Bronchial epithelial cell (primary cell): ENCODE measurements around the gene SF3A1. TPM values are rescaled to one million over a fixed set of nuclear protein-coding genes. Genes with fewer than 3 reads are reported as not detected.

ENCODE experiments used
- DNase-seq: peaks from one replicate; pipeline ENCODE4 v3.0.0-alpha.2; 2010; ENCODE audit warnings: low read depth
- FAIRE-seq: peaks from 2 replicates; lab custom pipeline; 2011; peaks lifted over from hg19 to GRCh38; lab: Jason Lieb, UNC
- H3K27me3 ChIP-seq: 2 replicates; pipeline ENCODE4 v1.5.1; 2011; ENCODE audit warnings: low read length; ENCODE audit not compliant: control insufficient read depth, insufficient read depth
- H3K36me3 ChIP-seq: 2 replicates; pipeline ENCODE4 v1.5.1; 2011; ENCODE audit warnings: low read length; ENCODE audit not compliant: control insufficient read depth, insufficient read depth
- H3K4me3 ChIP-seq: 2 replicates; pipeline ENCODE4 v1.5.1; 2011; ENCODE audit warnings: mild to moderate bottlenecking, low read depth, low read length, control low read depth
- total RNA-seq: library from RNA; depleted of rRNA; stranded (reverse); fragments of >200 nt; gene quantifications from 2 replicates; pipeline ENCODE4 v1.2.1, GENCODE V29; 2014
- TF ChIP-seq, protein P1 (sequence below): IDR thresholded peaks from 2 replicates; pipeline ENCODE4 v1.5.1; 2011; ENCODE audit warnings: mild to moderate bottlenecking, moderate library complexity, low read length, control low read depth, inconsistent platforms; ENCODE audit not compliant: insufficient read depth, severe bottlenecking

SF3A1 gene
- total RNA-seq, 1 donor from 2014 or later = 17.9 TPM

DNA sequence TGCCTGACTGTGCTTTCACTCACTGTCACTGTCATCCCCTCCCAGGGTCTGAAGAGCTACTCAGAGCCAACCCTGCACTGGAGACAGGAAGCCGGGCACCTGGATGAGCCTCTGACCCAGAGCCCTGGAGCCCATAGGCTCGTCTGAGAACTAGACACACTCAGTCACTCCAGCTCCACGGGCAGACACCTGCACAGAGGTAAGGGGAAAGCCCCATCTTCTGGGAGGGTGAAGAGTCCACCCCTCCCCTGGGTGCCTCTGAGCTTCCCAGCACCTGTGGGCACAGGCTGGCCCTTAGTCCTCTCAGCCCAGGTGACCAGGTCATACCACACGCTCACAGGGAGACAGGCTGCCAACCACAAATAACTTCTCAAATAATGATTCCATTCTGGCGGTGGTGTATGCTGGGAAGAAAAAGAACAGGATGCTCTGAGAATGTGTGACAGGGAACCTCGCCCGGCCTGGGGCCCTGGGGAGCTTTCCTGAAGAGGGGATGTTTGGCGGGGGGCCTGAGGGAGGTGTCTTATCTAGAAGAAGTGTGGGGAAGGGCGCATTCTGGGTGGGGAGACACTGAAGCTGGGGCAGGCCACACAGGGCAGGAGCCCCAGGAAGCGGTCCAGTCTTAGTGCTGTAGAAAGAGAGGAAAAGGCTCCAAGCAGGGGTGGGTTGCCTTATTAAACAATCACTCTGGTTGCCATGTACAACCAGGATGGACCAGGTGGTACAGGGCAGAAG, 5.4 kb upstream of the SF3A1 start:
- Histone ChIP-seq H3K36me3 (no peaks in the 10 kb centered on the region), H3K27me3 (no peaks in the 10 kb centered on the region), H3K4me3 (no peak overlapping the region)
- DNase-seq = no peak
- FAIRE-seq = no peak
- TF ChIP-seq, protein P1, sequence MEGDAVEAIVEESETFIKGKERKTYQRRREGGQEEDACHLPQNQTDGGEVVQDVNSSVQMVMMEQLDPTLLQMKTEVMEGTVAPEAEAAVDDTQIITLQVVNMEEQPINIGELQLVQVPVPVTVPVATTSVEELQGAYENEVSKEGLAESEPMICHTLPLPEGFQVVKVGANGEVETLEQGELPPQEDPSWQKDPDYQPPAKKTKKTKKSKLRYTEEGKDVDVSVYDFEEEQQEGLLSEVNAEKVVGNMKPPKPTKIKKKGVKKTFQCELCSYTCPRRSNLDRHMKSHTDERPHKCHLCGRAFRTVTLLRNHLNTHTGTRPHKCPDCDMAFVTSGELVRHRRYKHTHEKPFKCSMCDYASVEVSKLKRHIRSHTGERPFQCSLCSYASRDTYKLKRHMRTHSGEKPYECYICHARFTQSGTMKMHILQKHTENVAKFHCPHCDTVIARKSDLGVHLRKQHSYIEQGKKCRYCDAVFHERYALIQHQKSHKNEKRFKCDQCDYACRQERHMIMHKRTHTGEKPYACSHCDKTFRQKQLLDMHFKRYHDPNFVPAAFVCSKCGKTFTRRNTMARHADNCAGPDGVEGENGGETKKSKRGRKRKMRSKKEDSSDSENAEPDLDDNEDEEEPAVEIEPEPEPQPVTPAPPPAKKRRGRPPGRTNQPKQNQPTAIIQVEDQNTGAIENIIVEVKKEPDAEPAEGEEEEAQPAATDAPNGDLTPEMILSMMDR = no peak

DNA sequence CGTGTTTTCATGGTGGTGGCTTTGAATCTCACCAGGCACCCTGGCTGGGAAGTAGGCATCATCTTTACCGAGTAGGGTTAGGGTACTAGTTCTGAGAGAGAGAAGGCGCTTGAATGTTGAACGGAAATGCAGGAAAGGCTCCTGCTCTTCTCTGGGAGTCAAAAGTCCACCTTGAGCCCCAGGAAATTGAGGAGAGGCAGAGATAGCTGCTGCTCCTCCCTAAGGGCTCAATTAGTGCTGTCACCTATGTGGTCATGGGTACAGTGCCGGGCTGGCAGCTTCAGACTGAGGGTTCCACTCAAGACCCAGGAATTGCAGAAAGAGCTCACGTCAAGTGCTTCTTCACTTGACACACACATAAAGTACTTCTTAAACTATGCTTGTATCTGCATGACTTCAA, 1.8 kb upstream of the SF3A1 start:
- DNase-seq = no peak
- FAIRE-seq = no peak
- no peaks in the 10 kb centered on the region for H3K27me3 ChIP-seq

DNA sequence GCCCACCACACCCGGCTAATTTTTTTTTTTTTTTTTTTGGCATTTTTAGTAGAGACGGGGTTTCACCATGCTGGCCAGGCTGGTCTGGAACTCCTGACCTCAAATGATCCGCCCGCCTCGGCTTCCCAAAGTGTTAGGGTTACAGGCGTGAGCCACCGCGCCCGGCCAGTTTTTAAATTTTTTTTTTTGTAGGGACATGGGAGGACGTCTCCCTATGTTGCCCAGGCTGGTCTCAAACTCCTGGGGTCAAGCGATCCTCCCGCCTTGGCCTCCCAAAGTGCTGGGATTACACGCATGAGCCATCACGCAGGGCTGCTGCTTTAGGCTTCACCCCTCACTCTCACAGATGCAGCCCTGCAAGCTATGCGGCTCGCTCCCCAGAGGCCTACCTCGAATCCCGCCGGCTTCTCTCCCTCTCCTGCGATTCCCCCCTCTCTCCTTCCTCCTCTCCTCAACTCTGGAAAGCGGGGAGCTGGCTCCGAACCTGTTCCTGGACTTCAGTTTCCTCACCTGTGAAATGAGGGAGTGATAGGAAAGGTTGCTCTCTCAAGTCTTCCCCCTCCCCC, 1.0 kb upstream of the SF3A1 start:
- TF ChIP-seq, protein P1 = no peak
- Histone ChIP-seq H3K27me3 (no peaks in the 10 kb centered on the region), H3K4me3 (no peak overlapping the region), H3K36me3 (peaks cover 3% of the 10 kb centered on the region)
- FAIRE-seq (no peak), DNase-seq (no peak)

More for the DNA sequence above, 1.8 kb upstream of the SF3A1 start:
- TF ChIP-seq, protein P1 = no peak
- Histone ChIP-seq H3K36me3 (no peaks in the 10 kb centered on the region), H3K4me3 (no peak overlapping the region)

- DNase-seq (no peak), FAIRE-seq (no peak)
- TF ChIP-seq, protein P1 = no peak
- peaks cover 8% of the 10 kb centered on the region for H3K36me3 ChIP-seq
- no peaks in the 10 kb centered on the region for H3K27me3 ChIP-seq
- peak overlapping the region; percentile 89 for H3K4me3 ChIP-seq
Measured at GRCh38 chr22:30357236-30357570, 509 bp upstream of the SF3A1 start.

DNA sequence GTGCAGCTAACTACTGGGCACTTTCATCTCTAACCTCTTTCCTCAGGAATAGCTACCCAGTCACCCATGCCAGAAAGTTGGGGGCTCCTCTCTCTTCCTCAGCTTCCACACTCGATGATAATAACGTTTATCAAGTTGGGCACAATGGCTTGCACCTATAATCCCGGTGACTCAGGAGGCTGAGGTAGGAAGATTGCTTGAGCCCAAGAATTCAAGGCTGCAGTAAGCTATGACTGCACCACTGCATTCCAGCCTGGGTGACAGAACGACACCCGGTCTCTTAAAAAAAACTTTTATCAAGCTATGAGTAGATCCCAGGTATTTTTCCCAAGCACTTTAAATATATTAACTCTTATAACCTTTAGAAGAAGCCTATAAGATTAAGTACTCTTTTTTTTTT, 2.0 kb downstream of the SF3A1 start:
- Histone ChIP-seq H3K4me3 (no peak overlapping the region), H3K27me3 (no peaks in the 10 kb centered on the region), H3K36me3 (peaks cover 17% of the 10 kb centered on the region)
- TF ChIP-seq, protein P1 = no peak
- FAIRE-seq = no peak
- no peak for DNase-seq
